SK-N-MC (cell line): ENCODE measurements around the gene BRD3OS.

Source experiments
- EZH2 ChIP-seq: fragments of 200-600 bp; sonication (generic); IDR thresholded peaks from one replicate; pipeline ENCODE4 v1.6.1; 2017; ENCODE audit warnings: antibody characterized with exemption
- POLR2AphosphoS5 ChIP-seq: IDR thresholded peaks from 2 replicates; pipeline ENCODE4 v1.6.1; 2012; ENCODE audit warnings: mild to moderate bottlenecking, low read depth, low read length, borderline replicate concordance

- TF ChIP-seq EZH2 (no peak), POLR2AphosphoS5 (no peak)
Measured at GRCh38 chr9:133992780-133993634, 32.3 kb upstream of the BRD3OS start.
